ENCODE data around the gene CTNNA2. TPM values are rescaled to one million over a fixed set of nuclear protein-coding genes. Genes with fewer than 3 reads are reported as not detected.

CTNNA2 gene
- total and polyA plus RNA-seq, 4 donors = 0.01 to 0.37 TPM; not detected in 2

- no peaks in the 10 kb centered on the region for H3K4me1 ChIP-seq (ENCODE audit: control insufficient read depth in 5 of 5, insufficient read depth in 5 of 5, low read length in 5 of 5)
- no peak overlapping the region for H3K4me3 ChIP-seq
- no peak overlapping the region for H3K9ac ChIP-seq (ENCODE audit: insufficient read depth in 1 of 2, low read length in 2 of 2)
- no peak overlapping the region for H3K27ac ChIP-seq (ENCODE audit: low read depth in 1 of 2, low read length in 1 of 2)
- no peaks in the 10 kb centered on the region for H3K36me3 ChIP-seq (ENCODE audit: control insufficient read depth in 4 of 4, insufficient read depth in 4 of 4, low read length in 4 of 4)
- 19 to 33% methylated on average over 1 of the region's 1 CpG for WGBS, 2 donors
- H3K27me3 ChIP-seq (ENCODE audit: control insufficient read depth in 3 of 3, insufficient read depth in 3 of 3, low read length in 2 of 3) = no peaks in the 10 kb centered on the region
- TF ChIP-seq, protein P1, sequence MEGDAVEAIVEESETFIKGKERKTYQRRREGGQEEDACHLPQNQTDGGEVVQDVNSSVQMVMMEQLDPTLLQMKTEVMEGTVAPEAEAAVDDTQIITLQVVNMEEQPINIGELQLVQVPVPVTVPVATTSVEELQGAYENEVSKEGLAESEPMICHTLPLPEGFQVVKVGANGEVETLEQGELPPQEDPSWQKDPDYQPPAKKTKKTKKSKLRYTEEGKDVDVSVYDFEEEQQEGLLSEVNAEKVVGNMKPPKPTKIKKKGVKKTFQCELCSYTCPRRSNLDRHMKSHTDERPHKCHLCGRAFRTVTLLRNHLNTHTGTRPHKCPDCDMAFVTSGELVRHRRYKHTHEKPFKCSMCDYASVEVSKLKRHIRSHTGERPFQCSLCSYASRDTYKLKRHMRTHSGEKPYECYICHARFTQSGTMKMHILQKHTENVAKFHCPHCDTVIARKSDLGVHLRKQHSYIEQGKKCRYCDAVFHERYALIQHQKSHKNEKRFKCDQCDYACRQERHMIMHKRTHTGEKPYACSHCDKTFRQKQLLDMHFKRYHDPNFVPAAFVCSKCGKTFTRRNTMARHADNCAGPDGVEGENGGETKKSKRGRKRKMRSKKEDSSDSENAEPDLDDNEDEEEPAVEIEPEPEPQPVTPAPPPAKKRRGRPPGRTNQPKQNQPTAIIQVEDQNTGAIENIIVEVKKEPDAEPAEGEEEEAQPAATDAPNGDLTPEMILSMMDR (IDR thresholded peaks at IDR 0.05; ENCODE audit: control extremely low read depth, extremely low read depth) = no peak
- no peak for ATAC-seq (ENCODE audit: insufficient read depth, low FRiP score)
- no peak for DNase-seq
- peaks cover 0 to 2% (median 0%) of the 10 kb centered on the region in 4 donors for H3K9me3 ChIP-seq (ENCODE audit: control insufficient read depth in 4 of 4, insufficient read depth in 3 of 4, low read length in 3 of 4)
Observed at GRCh38 chr2:79862756-79863155, 349.9 kb downstream of the CTNNA2 start.

- no peak overlapping the region for H3K27ac ChIP-seq (ENCODE audit: low read depth in 1 of 2, low read length in 1 of 2)
- ATAC-seq (ENCODE audit: insufficient read depth, low FRiP score) = no peak
- peak; percentile 18 to 82 (median 80) for DNase-seq
- TF ChIP-seq, protein P1 (IDR thresholded peaks at IDR 0.05; ENCODE audit: control extremely low read depth, extremely low read depth) = no peak
- WGBS, 2 donors = 59 to 82% methylated on average over 2 of the region's 2 CpGs
- H3K9me3 ChIP-seq (ENCODE audit: control insufficient read depth in 4 of 4, insufficient read depth in 3 of 4, low read length in 3 of 4) = no peaks in the 10 kb centered on the region
- no peaks in the 10 kb centered on the region for H3K36me3 ChIP-seq (ENCODE audit: control insufficient read depth in 4 of 4, insufficient read depth in 4 of 4, low read length in 4 of 4)
- H3K4me1 ChIP-seq (ENCODE audit: control insufficient read depth in 5 of 5, insufficient read depth in 5 of 5, low read length in 5 of 5) = peaks cover 0 to 11% (median 0%) of the 10 kb centered on the region in 5 donors
- H3K9ac ChIP-seq (ENCODE audit: insufficient read depth in 1 of 2, low read length in 2 of 2) = no peak overlapping the region
- peaks cover 0 to 4% (median 0%) of the 10 kb centered on the region in 3 donors for H3K27me3 ChIP-seq (ENCODE audit: control insufficient read depth in 3 of 3, insufficient read depth in 3 of 3, low read length in 2 of 3)
- H3K4me3 ChIP-seq = no peak overlapping the region
Observed at GRCh38 chr2:79872656-79873055, 359.8 kb downstream of the CTNNA2 start.

DNA sequence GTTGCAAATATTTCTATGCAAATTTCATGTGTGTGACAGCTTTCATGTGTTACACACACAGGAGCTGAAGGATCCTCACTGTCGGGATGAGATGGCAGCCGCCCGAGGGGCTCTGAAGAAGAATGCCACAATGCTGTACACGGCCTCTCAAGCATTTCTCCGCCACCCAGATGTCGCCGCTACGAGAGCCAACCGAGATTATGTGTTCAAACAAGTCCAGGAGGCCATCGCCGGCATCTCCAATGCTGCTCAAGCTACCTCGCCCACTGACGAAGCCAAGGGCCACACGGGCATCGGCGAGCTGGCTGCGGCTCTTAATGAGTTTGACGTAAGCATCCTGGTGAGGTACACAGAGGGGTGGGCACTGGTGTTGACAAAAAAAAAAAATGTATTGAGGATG, 361.2 kb downstream of the CTNNA2 start:
- WGBS, 2 donors = 93 to 95% methylated on average over 18 of the region's 18 CpGs
- Histone ChIP-seq H3K4me1 (ENCODE audit: control insufficient read depth in 5 of 5, insufficient read depth in 5 of 5, low read length in 5 of 5) (peaks cover 0 to 11% (median 0%) of the 10 kb centered on the region in 5 donors), H3K4me3 (no peak overlapping the region), H3K9me3 (ENCODE audit: control insufficient read depth in 4 of 4, insufficient read depth in 3 of 4, low read length in 3 of 4) (no peaks in the 10 kb centered on the region), H3K27me3 (ENCODE audit: control insufficient read depth in 3 of 3, insufficient read depth in 3 of 3, low read length in 2 of 3) (no peaks in the 10 kb centered on the region), H3K9ac (ENCODE audit: insufficient read depth in 1 of 2, low read length in 2 of 2) (no peak overlapping the region), H3K36me3 (ENCODE audit: control insufficient read depth in 4 of 4, insufficient read depth in 4 of 4, low read length in 4 of 4) (no peaks in the 10 kb centered on the region), H3K27ac (ENCODE audit: low read depth in 1 of 2, low read length in 1 of 2) (no peak overlapping the region)
- TF ChIP-seq, protein P1 (IDR thresholded peaks at IDR 0.05; ENCODE audit: control extremely low read depth, extremely low read depth) = no peak
- ATAC-seq (ENCODE audit: insufficient read depth, low FRiP score) = no peak
- DNase-seq = no peak

DNA sequence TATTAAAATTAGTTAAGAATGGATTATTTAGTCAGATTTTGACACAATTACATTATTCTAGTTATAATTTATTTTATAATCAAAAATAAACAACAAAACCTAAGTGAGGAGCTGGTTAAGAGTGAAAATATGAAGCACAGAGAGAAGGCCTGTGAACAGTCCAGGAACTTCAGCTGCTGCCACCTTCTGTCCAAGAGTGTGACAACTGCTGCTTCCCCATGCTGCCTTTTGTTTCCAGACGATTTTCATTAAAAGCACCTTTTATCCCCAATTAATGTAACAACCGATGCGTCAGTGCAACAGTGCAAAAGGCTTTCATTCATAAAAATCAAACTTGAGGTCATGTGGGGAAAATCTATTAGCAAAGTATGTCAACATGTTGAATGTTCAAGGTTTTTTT, 363.6 kb downstream of the CTNNA2 start:
- WGBS, 2 donors = 35 to 53% methylated on average over 3 of the region's 3 CpGs
- H3K4me3 ChIP-seq = no peak overlapping the region
- ATAC-seq (ENCODE audit: insufficient read depth, low FRiP score) = no peak

More for the DNA sequence above, 363.6 kb downstream of the CTNNA2 start:
- peak; percentile 19 to 33 (median 24) for DNase-seq
- Histone ChIP-seq H3K27ac (ENCODE audit: low read depth in 1 of 2, low read length in 1 of 2) (no peak overlapping the region), H3K9me3 (ENCODE audit: control insufficient read depth in 4 of 4, insufficient read depth in 3 of 4, low read length in 3 of 4) (no peaks in the 10 kb centered on the region), H3K4me1 (ENCODE audit: control insufficient read depth in 5 of 5, insufficient read depth in 5 of 5, low read length in 5 of 5) (peaks cover 0 to 8% (median 0%) of the 10 kb centered on the region in 5 donors), H3K9ac (ENCODE audit: insufficient read depth in 1 of 2, low read length in 2 of 2) (no peak overlapping the region), H3K36me3 (ENCODE audit: control insufficient read depth in 4 of 4, insufficient read depth in 4 of 4, low read length in 4 of 4) (no peaks in the 10 kb centered on the region), H3K27me3 (ENCODE audit: control insufficient read depth in 3 of 3, insufficient read depth in 3 of 3, low read length in 2 of 3) (no peaks in the 10 kb centered on the region)
- TF ChIP-seq, protein P1 (IDR thresholded peaks at IDR 0.05; ENCODE audit: control extremely low read depth, extremely low read depth) = no peak
